HepG2 (cell line): ENCODE data around the gene ZBTB46. TPM values are rescaled to one million over a fixed set of nuclear protein-coding genes. Genes with fewer than 3 reads are reported as not detected.

Experiments
- NFE2L2 ChIP-seq: fragments of 150-350 bp; IDR thresholded peaks from 2 replicates; pipeline ENCODE4 v1.6.1; 2014; ENCODE audit warnings: low read length
- ONECUT2 ChIP-seq: sonication (generic); formaldehyde crosslinking; IDR thresholded peaks from 2 replicates; pipeline ENCODE4 v1.4.0; 2020; ENCODE audit warnings: missing genetic modification reagents
- RFX1 ChIP-seq: fragments of 450-650 bp; IDR thresholded peaks from 2 replicates; pipeline ENCODE4 v1.6.1; 2017
- SP2 ChIP-seq: sonication (generic); formaldehyde crosslinking; IDR thresholded peaks from 2 replicates; pipeline ENCODE4 v1.5.1; 2020; ENCODE audit warnings: mild to moderate bottlenecking, missing genetic modification reagents
- TAF1 ChIP-seq: sonication (generic); formaldehyde crosslinking; IDR thresholded peaks from 2 replicates; pipeline ENCODE4 v1.4.0; 2020; ENCODE audit warnings: missing genetic modification reagents
- TCF12 ChIP-seq, 2 experiments: fragments of 450-650 bp in 1 of 2; sonication (generic) in 1 of 2; formaldehyde crosslinking in 1 of 2; IDR thresholded peaks; 2 replicates each; pipeline versions ENCODE4 v1.6.1 to v1.8.0; 2017 to 2022; ENCODE audit warnings: antibody characterized with exemption in 1 of 2, mild to moderate bottlenecking in 1 of 2, missing genetic modification reagents in 1 of 2, moderate library complexity in 1 of 2
- U2AF2 ChIP-seq: fragments of 200-400 bp; formaldehyde crosslinking; IDR thresholded peaks from 2 replicates; pipeline ENCODE4 v1.6.1; 2017; ENCODE audit warnings: low read depth, mild to moderate bottlenecking, low read length
- ZC3H13 ChIP-seq: sonication (generic); formaldehyde crosslinking; IDR thresholded peaks from 2 replicates; pipeline ENCODE4 v1.8.1; 2023; ENCODE audit warnings: mild to moderate bottlenecking, missing genetic modification reagents, moderate library complexity
- ZNF224 ChIP-seq: sonication (generic); formaldehyde crosslinking; IDR thresholded peaks from 2 replicates; pipeline ENCODE4 v1.5.0; 2020; ENCODE audit warnings: mild to moderate bottlenecking, missing genetic modification reagents
- ZNF335 ChIP-seq: sonication (generic); formaldehyde crosslinking; IDR thresholded peaks from 2 replicates; pipeline ENCODE4 v1.4.0; 2020; ENCODE audit warnings: missing genetic modification reagents
- ZNF496 ChIP-seq: sonication (generic); formaldehyde crosslinking; IDR thresholded peaks from 2 replicates; pipeline ENCODE4 v1.8.1; 2023; ENCODE audit warnings: mild to moderate bottlenecking, moderate library complexity, missing genetic modification reagents; ENCODE audit not compliant: insufficient replicate concordance
- ZNF569 ChIP-seq: sonication (generic); formaldehyde crosslinking; IDR thresholded peaks from 2 replicates; pipeline ENCODE4 v1.5.0; 2020; ENCODE audit warnings: mild to moderate bottlenecking, missing genetic modification reagents, moderate library complexity, borderline replicate concordance
- ZNF614 ChIP-seq: IDR thresholded peaks from 2 replicates; pipeline ENCODE4 v1.6.1; 2018; ENCODE audit warnings: missing biosample characterization, missing genetic modification reagents, inconsistent platforms, borderline replicate concordance
- ZNF800 ChIP-seq: sonication (generic); formaldehyde crosslinking; IDR thresholded peaks from 2 replicates; pipeline ENCODE4 v1.4.0; 2020; ENCODE audit warnings: missing genetic modification reagents
- ZSCAN25 ChIP-seq: sonication (generic); formaldehyde crosslinking; IDR thresholded peaks from 2 replicates; pipeline ENCODE4 v1.8.0; 2022; ENCODE audit warnings: mild to moderate bottlenecking, missing genetic modification reagents
- polyA plus RNA-seq, 8 experiments: library from polyadenylated mRNA; depleted of rRNA in 3 of 8; stranded (reverse) in 7 of 8; unstranded in 1 of 8; fragments of >200 nt; fragmentation: Illumina TruSeq in 4 of 8; extraction: Trizol in 4 of 8; gene quantifications; 2 replicates each; pipeline versions ENCODE4 v1.2.1 to v1.2.3, GENCODE V29; 2011 to 2016; ENCODE audit warnings: low read depth in 4 of 8, missing spikeins in 1 of 8, mixed read lengths in 1 of 8; ENCODE audit not compliant: insufficient read depth in 1 of 8
- total RNA-seq, 5 experiments: library from RNA; depleted of rRNA; stranded (reverse); fragments of >200 nt; fragmentation: Illumina TruSeq; extraction: Trizol; gene quantifications; 2 replicates each; pipeline ENCODE4 v1.2.3, GENCODE V29; 2016; ENCODE audit warnings: low read depth in 1 of 5
- TF ChIP-seq, protein P1 (sequence below), 2 experiments: sonication (generic) in 1 of 2; formaldehyde crosslinking in 1 of 2; IDR thresholded peaks; 2 replicates each; pipeline versions ENCODE4 v1.4.0 to v1.6.1; 2016 to 2020; ENCODE audit warnings: borderline replicate concordance in 1 of 2, low read depth in 1 of 2, mild to moderate bottlenecking in 1 of 2, missing genetic modification reagents in 1 of 2
- TF ChIP-seq, protein P2 (sequence below): sonication (generic); formaldehyde crosslinking; IDR thresholded peaks from 2 replicates; pipeline ENCODE4 v1.5.1; 2020; ENCODE audit warnings: mild to moderate bottlenecking, missing genetic modification reagents, borderline replicate concordance
- TF ChIP-seq, protein P3 (sequence below): sonication (generic); formaldehyde crosslinking; IDR thresholded peaks from 2 replicates; pipeline ENCODE4 v1.8.0; 2023; ENCODE audit warnings: mild to moderate bottlenecking, missing genetic modification reagents
- TF ChIP-seq, protein P4 (sequence below): IDR thresholded peaks from 2 replicates; pipeline ENCODE4 v1.6.1; 2018; ENCODE audit warnings: missing genetic modification reagents, mild to moderate bottlenecking, missing compliant biosample characterization

ZBTB46 gene
- total and polyA plus RNA-seq, 2 of the 13 experiments (the other 11 are each of a cell fraction or from before 2014, with no cell fraction given) = 1.6 to 13.5 TPM

- TF ChIP-seq, protein P1, sequence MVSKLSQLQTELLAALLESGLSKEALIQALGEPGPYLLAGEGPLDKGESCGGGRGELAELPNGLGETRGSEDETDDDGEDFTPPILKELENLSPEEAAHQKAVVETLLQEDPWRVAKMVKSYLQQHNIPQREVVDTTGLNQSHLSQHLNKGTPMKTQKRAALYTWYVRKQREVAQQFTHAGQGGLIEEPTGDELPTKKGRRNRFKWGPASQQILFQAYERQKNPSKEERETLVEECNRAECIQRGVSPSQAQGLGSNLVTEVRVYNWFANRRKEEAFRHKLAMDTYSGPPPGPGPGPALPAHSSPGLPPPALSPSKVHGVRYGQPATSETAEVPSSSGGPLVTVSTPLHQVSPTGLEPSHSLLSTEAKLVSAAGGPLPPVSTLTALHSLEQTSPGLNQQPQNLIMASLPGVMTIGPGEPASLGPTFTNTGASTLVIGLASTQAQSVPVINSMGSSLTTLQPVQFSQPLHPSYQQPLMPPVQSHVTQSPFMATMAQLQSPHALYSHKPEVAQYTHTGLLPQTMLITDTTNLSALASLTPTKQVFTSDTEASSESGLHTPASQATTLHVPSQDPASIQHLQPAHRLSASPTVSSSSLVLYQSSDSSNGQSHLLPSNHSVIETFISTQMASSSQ (IDR thresholded peaks at IDR 0.05; ENCODE audit: low read depth) = no peak
- TF ChIP-seq, protein P1 (CRISPR knock-in tag; IDR thresholded peaks at IDR 0.05; ENCODE audit: borderline replicate concordance) = no peak
- TF ChIP-seq ZNF496 (CRISPR knock-in tag) (no peak), TCF12 (IDR thresholded peaks at IDR 0.05) (no peak), TCF12 (CRISPR knock-in tag; IDR thresholded peaks at IDR 0.05) (no peak), ZNF569 (CRISPR knock-in tag) (no peak), ZNF224 (CRISPR knock-in tag) (no peak), U2AF2 (no peak), TAF1 (CRISPR knock-in tag) (peak; percentile 3; the same call in 1 of the 2 replicates), ZSCAN25 (CRISPR knock-in tag) (no peak), ZNF800 (CRISPR knock-in tag) (no peak), ZC3H13 (CRISPR knock-in tag) (peak; percentile 52; the same call in 1 of the 2 replicates), SP2 (CRISPR knock-in tag) (no peak), NFE2L2 (no peak), ZNF614 (CRISPR knock-in tag) (no peak), ONECUT2 (CRISPR knock-in tag) (no peak), RFX1 (no peak), ZNF335 (CRISPR knock-in tag) (no peak)
- TF ChIP-seq, protein P2, sequence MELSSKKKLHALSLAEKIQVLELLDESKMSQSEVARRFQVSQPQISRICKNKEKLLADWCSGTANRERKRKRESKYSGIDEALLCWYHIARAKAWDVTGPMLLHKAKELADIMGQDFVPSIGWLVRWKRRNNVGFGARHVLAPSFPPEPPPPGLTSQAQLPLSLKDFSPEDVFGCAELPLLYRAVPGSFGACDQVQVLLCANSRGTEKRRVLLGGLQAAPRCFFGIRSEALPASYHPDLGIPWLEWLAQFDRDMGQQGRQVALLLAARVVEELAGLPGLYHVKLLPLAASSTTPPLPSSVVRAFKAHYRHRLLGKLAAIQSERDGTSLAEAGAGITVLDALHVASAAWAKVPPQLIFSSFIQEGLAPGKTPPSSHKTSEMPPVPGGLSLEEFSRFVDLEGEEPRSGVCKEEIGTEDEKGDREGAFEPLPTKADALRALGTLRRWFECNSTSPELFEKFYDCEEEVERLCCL (CRISPR knock-in tag) = no peak
- TF ChIP-seq, protein P3, sequence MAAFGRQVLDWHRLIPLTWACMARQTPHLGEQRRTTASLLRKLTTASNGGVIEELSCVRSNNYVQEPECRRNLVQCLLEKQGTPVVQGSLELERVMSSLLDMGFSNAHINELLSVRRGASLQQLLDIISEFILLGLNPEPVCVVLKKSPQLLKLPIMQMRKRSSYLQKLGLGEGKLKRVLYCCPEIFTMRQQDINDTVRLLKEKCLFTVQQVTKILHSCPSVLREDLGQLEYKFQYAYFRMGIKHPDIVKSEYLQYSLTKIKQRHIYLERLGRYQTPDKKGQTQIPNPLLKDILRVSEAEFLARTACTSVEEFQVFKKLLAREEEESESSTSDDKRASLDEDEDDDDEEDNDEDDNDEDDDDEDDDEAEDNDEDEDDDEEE (CRISPR knock-in tag) = no peak
- TF ChIP-seq, protein P4, sequence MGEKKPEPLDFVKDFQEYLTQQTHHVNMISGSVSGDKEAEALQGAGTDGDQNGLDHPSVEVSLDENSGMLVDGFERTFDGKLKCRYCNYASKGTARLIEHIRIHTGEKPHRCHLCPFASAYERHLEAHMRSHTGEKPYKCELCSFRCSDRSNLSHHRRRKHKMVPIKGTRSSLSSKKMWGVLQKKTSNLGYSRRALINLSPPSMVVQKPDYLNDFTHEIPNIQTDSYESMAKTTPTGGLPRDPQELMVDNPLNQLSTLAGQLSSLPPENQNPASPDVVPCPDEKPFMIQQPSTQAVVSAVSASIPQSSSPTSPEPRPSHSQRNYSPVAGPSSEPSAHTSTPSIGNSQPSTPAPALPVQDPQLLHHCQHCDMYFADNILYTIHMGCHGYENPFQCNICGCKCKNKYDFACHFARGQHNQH (CRISPR knock-in tag) = 0 out of 2 replicates have a peak, but pooled peaks have one; percentile 16
Measured at GRCh38 chr20:63860325-63861051, 29.4 kb upstream of the ZBTB46 start (continued).
